Measurements from ENCODE around the gene HNRNPUL1. TPM values are rescaled to one million over a fixed set of nuclear protein-coding genes. Genes with fewer than 3 reads are reported as not detected.
A peak's percentile ranks its signal among the peaks of the same experiment; 100 is the strongest.

HNRNPUL1 gene
- total and polyA plus RNA-seq, 12 donors = 55.5 to 151 (median 106) TPM

GRCh38 chr19:41311072-41311471 lies 46.9 kb downstream of the HNRNPUL1 start:
- intact Hi-C loops (cut with DNase I) = loop anchor here in 6 of 10 donors (2.0 to 5.0 kb wide), 5 partner anchors 41 to 126 kb away; partner anchors contain the start of genes TGFB1 (in 6 of the 6), B3GNT8 (in 1 of the 6) and DMAC2 (in 1 of the 6)
- no peak for TF ChIP-seq CTCF (IDR thresholded peaks at IDR 0.05)
- Histone ChIP-seq H3K27me3 (no peaks in the 10 kb centered on the region), H3K9me3 (no peaks in the 10 kb centered on the region), H3K4me1 (peaks cover 6 to 57% (median 39%) of the 10 kb centered on the region in 9 donors), H3K4me3 (peak overlapping the region; percentile 15 to 84 (median 70)), H3K36me3 (peaks cover 0 to 65% (median 34%) of the 10 kb centered on the region in 9 donors), H3K27ac (peak overlapping the region in 7 of 10 donors; percentile 92 to 99 (median 95))
- ATAC-seq (no peak), DNase-seq (no peak)
- 58 to 64% methylated on average over 5 of the region's 5 CpGs for WGBS, 2 donors

- DNase-seq (no peak), ATAC-seq (no peak)
- Histone ChIP-seq H3K27ac (no peak overlapping the region), H3K4me3 (peak overlapping the region in 3 of 10 donors; percentile 69 to 84 (median 82)), H3K27me3 (no peaks in the 10 kb centered on the region), H3K36me3 (peaks cover 0 to 65% (median 34%) of the 10 kb centered on the region in 9 donors), H3K4me1 (peaks cover 6 to 52% (median 39%) of the 10 kb centered on the region in 9 donors), H3K9me3 (no peaks in the 10 kb centered on the region)
- 85% methylated on average over 8 of the region's 8 CpGs for WGBS, 2 donors
- TF ChIP-seq CTCF (IDR thresholded peaks at IDR 0.05) = no peak
- intact Hi-C loops (cut with DNase I) = loop anchor here in 6 of 10 donors (2.0 to 5.0 kb wide), 5 partner anchors 41 to 126 kb away; partner anchors contain the start of genes TGFB1 (in 6 of the 6), B3GNT8 (in 1 of the 6) and DMAC2 (in 1 of the 6)
Measured at GRCh38 chr19:41311613-41312012, 47.4 kb downstream of the HNRNPUL1 start.

- H3K27ac ChIP-seq = no peak overlapping the region
- 97 to 98% methylated on average over 24 of the region's 24 CpGs for WGBS, 2 donors
- H3K27me3 ChIP-seq = no peaks in the 10 kb centered on the region
- H3K9me3 ChIP-seq = no peaks in the 10 kb centered on the region
- TF ChIP-seq CTCF (IDR thresholded peaks at IDR 0.05) = no peak
- H3K36me3 ChIP-seq = peaks cover 0 to 97% (median 44%) of the 10 kb centered on the region in 9 donors
- intact Hi-C loops (cut with DNase I) = no loop called here
- DNase-seq (no peak), ATAC-seq (no peak)
- peaks cover 2 to 18% (median 10%) of the 10 kb centered on the region in 9 donors for H3K4me1 ChIP-seq
- no peak overlapping the region for H3K4me3 ChIP-seq
Measured at GRCh38 chr19:41316306-41316920, 52.2 kb downstream of the HNRNPUL1 start.

- no peak for ATAC-seq
- peak overlapping the region in 1 of 10 donors; percentile 5 for H3K27ac ChIP-seq
- H3K4me3 ChIP-seq = no peak overlapping the region
- peaks cover 0 to 95% (median 36%) of the 10 kb centered on the region in 9 donors for H3K36me3 ChIP-seq
- H3K9me3 ChIP-seq = no peaks in the 10 kb centered on the region
- intact Hi-C loops (cut with DNase I) = no loop called here
- H3K4me1 ChIP-seq = peaks cover 20 to 30% (median 28%) of the 10 kb centered on the region in 9 donors
- WGBS, 2 donors = 84 to 86% methylated on average over 19 of the region's 19 CpGs
- H3K27me3 ChIP-seq = no peaks in the 10 kb centered on the region
- no peak for DNase-seq
- TF ChIP-seq CTCF (IDR thresholded peaks at IDR 0.05) = no peak
Measured at GRCh38 chr19:41318696-41319499, 54.7 kb downstream of the HNRNPUL1 start.

Data from heart right ventricle (tissue), 16 donors.